PC-3 (cell line): ENCODE measurements around the gene ADGRG6. TPM values are rescaled to one million over a fixed set of nuclear protein-coding genes. Genes with fewer than 3 reads are reported as not detected.
A peak's percentile ranks its signal among the peaks of the same experiment; 100 is the strongest.

Experiments used
- ATAC-seq: fragments of 200-7000 bp; cut with Tn5 transposase; 2 replicates; pipeline ENCODE4 v1.9.1; 2020; ENCODE audit warnings: mild to moderate bottlenecking, moderate library complexity
- BruUV-seq: library from RNA; stranded (reverse); fragments of 400-500 nt; replicated peaks from 2 replicates; lab custom pipeline; 2021; lab: Mats Ljungman, UMichigan
- CTCF ChIA-PET: fragments of 300-600 bp; sonication (Branson Sonifier 250); formaldehyde crosslinking; loops from one replicate; lab custom pipeline; 2022; ENCODE audit warnings: antibody characterized with exemption; lab: Charles Lee
- POLR2A ChIA-PET: fragments of 300-600 bp; sonication (Branson Sonifier 250); formaldehyde crosslinking; loops from one replicate; lab custom pipeline; 2022; ENCODE audit warnings: antibody characterized with exemption; ENCODE audit not compliant: unreplicated experiment; lab: Charles Lee
- DNase-seq: peaks from one replicate; pipeline ENCODE4 v3.0.0-alpha.2; 2015
- H2AFZ ChIP-seq: fragments of 300-600 bp; sonication (generic); 2 replicates; pipeline ENCODE4 v1.6.0; 2016; ENCODE audit warnings: antibody characterized with exemption, low read length
- H3F3A ChIP-seq: fragments of 300-600 bp; sonication (generic); one replicate; pipeline ENCODE4 v1.6.0; 2017; ENCODE audit warnings: antibody characterized with exemption, low read length, control low read depth, mild to moderate bottlenecking; ENCODE audit not compliant: unreplicated experiment
- H3K27ac ChIP-seq: fragments of 300-600 bp; sonication (generic); 2 replicates; pipeline ENCODE4 v1.5.1; 2016; ENCODE audit warnings: mild to moderate bottlenecking, low read length
- H3K27me3 ChIP-seq: fragments of 300-600 bp; sonication (generic); 2 replicates; pipeline ENCODE4 v1.6.1; 2016; ENCODE audit warnings: low read length, mixed read lengths
- H3K36me3 ChIP-seq: fragments of 300-600 bp; sonication (generic); 2 replicates; pipeline ENCODE4 v1.6.1; 2016; ENCODE audit warnings: low read depth, mixed run types, low read length, mixed read lengths
- H3K4me1 ChIP-seq: fragments of 300-600 bp; sonication (generic); 2 replicates; pipeline ENCODE4 v1.5.1; 2016; ENCODE audit warnings: low read length; ENCODE audit not compliant: insufficient read depth
- H3K4me2 ChIP-seq: fragments of 300-600 bp; sonication (generic); 2 replicates; pipeline ENCODE4 v1.6.0; 2016; ENCODE audit warnings: low read length
- H3K4me3 ChIP-seq: fragments of 300-600 bp; sonication (generic); 2 replicates; pipeline ENCODE4 v1.5.1; 2016; ENCODE audit warnings: mild to moderate bottlenecking, low read length, mixed read lengths
- H3K79me2 ChIP-seq: fragments of 300-600 bp; sonication (generic); 2 replicates; pipeline ENCODE4 v1.6.1; 2017; ENCODE audit warnings: low read length, mixed read lengths
- H3K9ac ChIP-seq: fragments of 300-600 bp; sonication (generic); 2 replicates; pipeline ENCODE4 v1.6.0; 2016; ENCODE audit warnings: mild to moderate bottlenecking, low read length
- H3K9me2 ChIP-seq: fragments of 300-600 bp; sonication (generic); replicated peaks from 2 replicates; pipeline ENCODE4 v1.6.1; 2016; ENCODE audit warnings: mixed run types, low read length, mixed read lengths
- H3K9me3 ChIP-seq: fragments of 300-600 bp; sonication (generic); 2 replicates; pipeline ENCODE4 v1.6.1; 2016; ENCODE audit warnings: low read length, mixed read lengths
- H4K20me1 ChIP-seq: fragments of 300-600 bp; sonication (generic); 2 replicates; pipeline ENCODE4 v1.6.1; 2016; ENCODE audit warnings: low read length, mixed read lengths
- CTCF ChIP-seq: fragments of 300-600 bp; sonication (generic); conservative IDR thresholded peaks from 2 replicates; pipeline ENCODE4 v1.5.1; 2017; ENCODE audit warnings: antibody characterized with exemption, low read depth, mild to moderate bottlenecking, low read length
- EZH2 ChIP-seq: fragments of 300-600 bp; sonication (generic); IDR thresholded peaks from one replicate; pipeline ENCODE4 v1.6.1; 2017; ENCODE audit warnings: antibody characterized with exemption, mild to moderate bottlenecking, low read length; ENCODE audit not compliant: unreplicated experiment
- EZH2phosphoT487 ChIP-seq: fragments of 300-600 bp; sonication (generic); IDR thresholded peaks from 2 replicates; pipeline ENCODE4 v1.6.1; 2018; ENCODE audit warnings: mild to moderate bottlenecking, antibody characterized with exemption, low read length, borderline replicate concordance
- intact Hi-C: fragments of 100-400 bp; cut with micrococcal nuclease; formaldehyde crosslinking; loops from 2 replicates; pipeline ENCODE4 v1.9.0; 2023
- total RNA-seq: library from RNA; depleted of rRNA; stranded (reverse); fragments of >200 nt; gene quantifications from 2 replicates; pipeline ENCODE4 v1.2.3, GENCODE V29; 2014

The ADGRG6 gene
- total RNA-seq, 1 experiment from 2014 or later: 73.2 TPM

- ChIA-PET CTCF (interaction anchor here (0.8 to 1.1 kb wide), 3 partner anchors 75 to 153 kb away, joined by 3 to 16 read pairs (median 4); no protein-coding TSS in a partner anchor), POLR2A (interaction anchor here (0.6 to 1.1 kb wide), 7 partner anchors 39 to 147 kb away, joined by 3 to 12 read pairs (median 5); no protein-coding TSS in a partner anchor)
- peak overlapping the region; percentile 88 for H3K4me3 ChIP-seq
- H3K4me2 ChIP-seq: peak overlapping the region; percentile 90
- H3K79me2 ChIP-seq: peaks cover 48% of the 10 kb centered on the region
- TSS peak; percentile 51 for BruUV-seq
- no peaks in the 10 kb centered on the region for H3K9me2 ChIP-seq
- no peaks in the 10 kb centered on the region for H3K27me3 ChIP-seq
- H3K36me3 ChIP-seq: no peaks in the 10 kb centered on the region
- intact Hi-C loops: loop anchor here (1.0 to 5.0 kb wide), 3 partner anchors 87 to 154 kb away; partner anchors contain the start of genes NMBR and VTA1
- peak overlapping the region; percentile 0; the same call in 1 of the 2 replicates for H2AFZ ChIP-seq
- H3K4me1 ChIP-seq: peaks cover 40% of the 10 kb centered on the region
- no peaks in the 10 kb centered on the region for H4K20me1 ChIP-seq
- peaks cover 6% of the 10 kb centered on the region for H3F3A ChIP-seq
- H3K9me3 ChIP-seq: no peaks in the 10 kb centered on the region
- peak overlapping the region; percentile 96 for H3K9ac ChIP-seq
- ATAC-seq: peak; percentile 66
- TF ChIP-seq EZH2phosphoT487 (no peak), EZH2 (no peak), CTCF (no peak)
- peak overlapping the region; percentile 96 for H3K27ac ChIP-seq
- peak; percentile 94 for DNase-seq
These were observed 803 bp upstream of the ADGRG6 start for GRCh38 chr6:142300758-142301650.

- H2AFZ ChIP-seq: no peak overlapping the region
- peaks cover 51% of the 10 kb centered on the region for H3K4me1 ChIP-seq
- BruUV-seq: TSS peak; percentile 41
- ChIA-PET CTCF (no interaction called here), POLR2A (no interaction called here)
- no peaks in the 10 kb centered on the region for H3K27me3 ChIP-seq
- DNase-seq (peak; percentile 90), ATAC-seq (peak; percentile 30)
- H3F3A ChIP-seq: peaks cover 6% of the 10 kb centered on the region
- H3K4me3 ChIP-seq: peak overlapping the region; percentile 88
- H3K9me2 ChIP-seq: no peaks in the 10 kb centered on the region
- TF ChIP-seq CTCF: no peak
- no peak for TF ChIP-seq EZH2
- no peak for TF ChIP-seq EZH2phosphoT487
- intact Hi-C loops: loop anchor here (1.0 to 5.0 kb wide), 3 partner anchors 73 to 155 kb away; partner anchors contain the start of genes NMBR and VTA1
- peaks cover 64% of the 10 kb centered on the region for H3K79me2 ChIP-seq
- peaks cover 2% of the 10 kb centered on the region; the same call in 1 of the 2 replicates for H3K36me3 ChIP-seq
- H3K9ac ChIP-seq: peak overlapping the region; percentile 96
- H3K27ac ChIP-seq: peak overlapping the region; percentile 96
- H3K4me2 ChIP-seq: peak overlapping the region; percentile 90
- H4K20me1 ChIP-seq: no peaks in the 10 kb centered on the region
- H3K9me3 ChIP-seq: no peaks in the 10 kb centered on the region
These were observed 791 bp downstream of the ADGRG6 start for GRCh38 chr6:142302421-142303175.
